Measurements from ENCODE around the gene WDR26.
"Not testable (repeated sequence)": the region's sequence is repeated elsewhere in the genome, so short reads cannot be mapped to it uniquely, and the experiment has no call there.

- TF ChIP-seq, protein P1, sequence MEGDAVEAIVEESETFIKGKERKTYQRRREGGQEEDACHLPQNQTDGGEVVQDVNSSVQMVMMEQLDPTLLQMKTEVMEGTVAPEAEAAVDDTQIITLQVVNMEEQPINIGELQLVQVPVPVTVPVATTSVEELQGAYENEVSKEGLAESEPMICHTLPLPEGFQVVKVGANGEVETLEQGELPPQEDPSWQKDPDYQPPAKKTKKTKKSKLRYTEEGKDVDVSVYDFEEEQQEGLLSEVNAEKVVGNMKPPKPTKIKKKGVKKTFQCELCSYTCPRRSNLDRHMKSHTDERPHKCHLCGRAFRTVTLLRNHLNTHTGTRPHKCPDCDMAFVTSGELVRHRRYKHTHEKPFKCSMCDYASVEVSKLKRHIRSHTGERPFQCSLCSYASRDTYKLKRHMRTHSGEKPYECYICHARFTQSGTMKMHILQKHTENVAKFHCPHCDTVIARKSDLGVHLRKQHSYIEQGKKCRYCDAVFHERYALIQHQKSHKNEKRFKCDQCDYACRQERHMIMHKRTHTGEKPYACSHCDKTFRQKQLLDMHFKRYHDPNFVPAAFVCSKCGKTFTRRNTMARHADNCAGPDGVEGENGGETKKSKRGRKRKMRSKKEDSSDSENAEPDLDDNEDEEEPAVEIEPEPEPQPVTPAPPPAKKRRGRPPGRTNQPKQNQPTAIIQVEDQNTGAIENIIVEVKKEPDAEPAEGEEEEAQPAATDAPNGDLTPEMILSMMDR (IDR thresholded peaks at IDR 0.05; ENCODE audit: low read depth, low read length, poor library complexity, severe bottlenecking), result not testable (repeated sequence)
- not testable (repeated sequence) for TF ChIP-seq EZH2phosphoT487 (IDR thresholded peaks at IDR 0.05; ENCODE audit: borderline replicate concordance, low read length)
These were observed 5.9 kb downstream of the WDR26 start for GRCh38 chr1:224428713-224429112.
